ENCODE results near the gene CLK4.
"Not testable (repeated sequence)": the region's sequence is repeated elsewhere in the genome, so short reads cannot be mapped to it uniquely, and the experiment has no call there.

Gene CLK4

DNA sequence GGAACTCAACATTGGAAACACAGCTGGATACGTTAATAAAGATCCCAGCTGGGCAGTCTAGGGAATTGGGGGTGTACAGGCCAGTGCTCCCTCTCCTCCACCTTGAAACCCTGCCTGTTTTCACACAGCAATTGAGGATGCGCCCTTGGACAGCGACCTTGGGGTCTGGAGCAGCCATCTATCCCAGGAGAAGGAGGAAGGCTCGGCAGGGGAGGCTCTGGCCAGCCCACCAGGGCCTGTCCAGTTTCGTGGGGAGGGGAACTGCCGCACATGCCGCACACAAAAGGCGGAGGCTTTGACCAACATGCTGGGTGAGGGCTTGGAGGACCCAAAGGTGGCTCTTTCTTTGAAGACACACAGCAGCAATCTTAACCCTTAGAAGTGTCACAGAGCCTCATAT, 38.1 kb downstream of the CLK4 start:
- in situ Hi-C loops (cut with MboI; ENCODE audit: low sequenced_read_pairs): no loop called here

- in situ Hi-C loops (cut with MboI; ENCODE audit: low sequenced_read_pairs): no loop called here
These were observed 38.9 kb downstream of the CLK4 start for GRCh38 chr5:178587763-178588611.

DNA sequence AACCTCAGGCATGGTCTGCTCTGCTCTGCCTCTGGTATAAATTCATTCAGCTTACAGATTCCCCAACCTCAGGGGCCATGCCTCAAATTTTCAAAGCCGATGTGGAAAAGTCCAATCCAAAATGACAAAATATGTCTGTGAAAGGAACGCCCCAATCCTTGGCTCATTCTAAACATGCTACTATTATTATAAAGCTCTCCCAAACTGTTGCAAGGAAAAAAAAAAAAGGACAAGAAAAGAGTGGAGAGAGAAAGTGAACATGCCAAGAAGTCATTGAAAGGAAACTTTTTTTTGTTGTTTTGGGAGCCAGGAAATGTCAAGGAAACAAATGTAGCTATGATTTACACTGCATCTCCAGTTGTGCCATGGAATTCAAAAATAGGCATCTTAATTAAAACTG, 40.5 kb downstream of the CLK4 start:
- in situ Hi-C loops (cut with MboI; ENCODE audit: low sequenced_read_pairs): no loop called here

DNA sequence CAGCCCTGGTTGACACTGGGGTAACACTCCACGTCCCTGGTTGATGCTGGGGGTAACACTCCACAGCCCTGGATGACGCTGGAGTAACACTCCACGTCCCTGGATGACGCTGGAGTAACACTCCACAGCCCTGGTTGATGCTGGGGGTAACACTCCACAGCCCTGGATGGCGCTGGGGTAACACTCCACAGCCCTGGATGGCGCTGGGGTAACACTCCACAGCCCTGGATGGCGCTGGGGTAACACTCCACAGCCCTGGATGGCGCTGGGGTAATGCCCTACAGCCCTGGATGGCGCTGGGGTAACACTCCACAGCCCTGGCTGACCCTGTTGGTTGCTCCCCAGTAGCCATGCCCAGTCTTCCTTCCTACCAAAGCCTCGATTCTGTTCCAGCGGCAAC, 41.4 kb downstream of the CLK4 start:
- in situ Hi-C loops (cut with MboI; ENCODE audit: low sequenced_read_pairs): not testable (repeated sequence)

DNA sequence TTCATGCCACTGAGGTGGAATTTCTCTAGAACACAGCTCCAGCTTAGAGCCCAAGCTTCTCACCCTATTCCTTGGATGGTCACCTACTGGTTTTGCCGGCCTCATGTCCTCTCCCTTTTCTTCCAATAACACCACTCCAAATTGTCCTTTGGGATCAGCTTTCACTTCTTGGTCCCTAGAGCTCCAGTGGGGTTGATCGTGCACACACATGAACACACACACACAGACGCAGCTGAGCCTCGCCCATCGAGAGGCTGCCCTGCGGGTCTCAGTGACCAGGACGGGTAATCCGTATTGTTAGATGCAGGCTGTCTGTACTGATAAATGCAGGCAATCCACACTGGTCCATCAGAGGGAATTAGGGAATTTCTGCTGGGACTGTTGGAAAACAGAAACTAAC, 43.6 kb downstream of the CLK4 start:
- in situ Hi-C loops (cut with MboI; ENCODE audit: low sequenced_read_pairs): no loop called here

DNA sequence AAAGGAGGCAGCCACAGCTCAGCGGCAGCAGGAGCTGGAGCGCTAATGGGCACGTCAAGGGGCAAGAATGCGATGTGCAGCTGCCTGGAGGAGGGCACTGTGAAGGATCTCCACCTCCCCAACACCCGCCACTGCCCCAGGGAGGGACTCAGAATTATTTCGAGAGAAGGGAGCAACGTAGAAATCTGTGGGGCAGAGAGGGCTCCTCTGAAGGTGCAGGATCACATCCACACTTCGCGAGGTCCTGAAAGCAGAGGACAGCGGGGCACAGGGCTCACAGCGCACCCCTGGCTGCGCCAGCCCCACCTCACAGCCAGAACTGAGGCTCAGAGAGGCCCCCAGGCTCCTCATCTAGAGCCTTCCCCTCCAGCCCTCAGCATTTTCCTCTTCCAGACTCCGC, 44.6 kb downstream of the CLK4 start:
- in situ Hi-C loops (cut with MboI; ENCODE audit: low sequenced_read_pairs): no loop called here

DNA sequence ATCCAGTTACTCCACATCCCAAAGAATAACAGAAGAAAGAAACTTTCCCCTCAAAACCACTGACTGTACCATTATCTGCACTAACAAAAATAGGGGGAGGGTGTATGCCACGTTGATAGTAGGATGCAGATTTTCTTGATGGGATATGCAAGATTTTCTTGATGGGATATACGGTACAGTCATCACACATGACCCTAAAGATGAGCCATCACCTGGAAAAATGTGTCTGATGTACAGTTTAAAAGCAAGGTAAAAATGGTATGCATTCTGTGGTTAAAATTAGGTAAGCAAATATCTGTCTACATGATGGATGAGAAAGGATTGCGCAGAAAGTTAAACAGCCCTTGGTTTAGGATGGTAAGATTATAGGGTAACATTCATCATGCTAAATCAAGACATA, 45.2 kb downstream of the CLK4 start:
- in situ Hi-C loops (cut with MboI; ENCODE audit: low sequenced_read_pairs): no loop called here

DNA sequence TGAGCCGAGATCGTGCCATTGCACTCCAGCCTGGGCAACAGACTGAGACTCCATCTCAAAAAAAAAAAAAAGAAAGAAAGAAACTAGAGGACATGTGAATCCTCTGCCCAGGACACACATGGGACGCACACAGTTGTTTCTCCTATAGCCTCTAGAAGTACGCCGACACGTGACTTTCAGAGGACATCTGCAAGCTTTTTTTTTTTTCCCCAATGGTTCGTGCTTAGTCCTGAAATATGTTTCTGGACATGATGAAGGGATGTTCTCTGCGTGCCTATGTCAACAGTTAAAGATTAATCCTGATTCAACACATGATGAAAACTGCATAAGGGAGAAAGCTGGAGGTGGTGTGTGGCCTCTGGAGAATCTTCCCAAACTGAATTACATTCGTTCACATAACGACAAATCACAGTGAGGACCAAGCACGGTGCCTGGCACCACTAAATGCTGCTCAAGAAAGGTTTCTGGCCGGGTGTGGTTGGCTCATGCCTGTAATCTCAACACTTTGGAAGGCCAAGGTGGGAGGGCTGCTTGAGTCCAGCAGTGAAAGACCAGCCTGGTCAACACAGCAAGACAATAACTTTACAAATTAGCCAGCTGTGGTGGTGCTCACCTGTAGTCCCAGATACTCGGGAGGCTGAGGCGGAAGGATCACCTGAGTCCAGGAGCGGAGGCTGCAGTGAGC, 46.4 kb downstream of the CLK4 start:
- in situ Hi-C loops (cut with MboI; ENCODE audit: low sequenced_read_pairs): no loop called here

DNA sequence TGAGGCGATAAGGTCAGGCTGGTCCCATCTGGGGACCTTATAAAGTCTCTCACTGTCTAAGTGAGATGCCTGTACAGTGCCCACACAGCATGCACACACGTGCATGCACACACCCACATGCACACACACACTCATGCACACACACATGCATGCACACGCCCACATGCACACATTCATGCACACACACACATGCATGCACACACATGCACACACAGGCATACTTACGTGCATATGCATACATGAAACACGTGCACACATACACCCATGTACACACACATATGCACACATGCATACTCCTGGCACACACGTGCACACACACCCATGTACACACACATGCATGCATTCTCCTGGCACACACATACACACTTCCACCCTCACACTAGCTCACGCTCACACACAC, 48.9 kb downstream of the CLK4 start:
- in situ Hi-C loops (cut with MboI; ENCODE audit: low sequenced_read_pairs): no loop called here

DNA sequence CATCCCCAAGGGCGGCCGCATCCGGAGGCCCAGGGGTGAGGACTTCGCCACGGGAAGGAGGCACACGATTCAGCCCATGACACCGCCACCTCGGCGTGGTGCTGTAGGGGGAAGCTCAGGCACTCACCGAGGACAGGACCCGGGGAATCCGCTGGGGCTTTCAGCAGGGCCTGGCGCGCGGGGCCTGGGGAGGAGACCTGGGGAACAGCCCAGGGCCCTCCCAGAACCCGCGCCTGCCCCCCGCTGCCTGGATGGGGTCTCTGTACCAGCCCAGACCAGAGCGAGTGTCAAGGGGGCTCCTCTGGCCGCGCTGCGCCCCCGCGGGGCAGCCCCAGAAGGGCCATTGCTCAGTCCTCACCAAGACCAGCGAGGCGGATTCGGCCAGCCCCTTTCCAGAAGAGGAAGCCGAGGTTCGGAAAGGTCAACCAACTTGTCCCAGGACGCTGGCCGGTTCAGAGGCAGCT, 49.4 kb downstream of the CLK4 start:
- in situ Hi-C loops (cut with MboI; ENCODE audit: low sequenced_read_pairs): no loop called here

GRCh38 chr5:178576591-178577351, 50.1 kb downstream of the CLK4 start:
- in situ Hi-C loops (cut with MboI; ENCODE audit: low sequenced_read_pairs): no loop called here

DNA sequence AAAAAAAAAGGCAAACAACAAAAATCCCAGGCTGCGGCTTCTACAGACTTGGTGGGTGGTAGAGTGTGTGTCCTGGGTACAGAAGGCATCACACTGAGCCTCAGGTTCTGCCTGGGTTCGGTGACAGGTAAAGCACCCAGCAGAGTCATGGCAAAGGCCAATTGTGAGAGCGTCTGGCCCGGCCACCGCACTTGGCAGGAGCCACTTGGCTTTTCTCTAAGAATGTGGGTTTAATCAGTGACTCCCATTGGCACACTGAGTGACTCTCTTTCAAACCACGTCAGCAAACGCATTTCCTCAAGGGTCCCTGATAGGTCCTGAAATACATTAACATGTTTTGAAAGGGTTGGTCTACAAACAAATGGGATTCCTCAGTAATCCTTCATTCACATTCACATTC, 53.6 kb downstream of the CLK4 start:
- in situ Hi-C loops (cut with MboI; ENCODE audit: low sequenced_read_pairs): no loop called here

DNA sequence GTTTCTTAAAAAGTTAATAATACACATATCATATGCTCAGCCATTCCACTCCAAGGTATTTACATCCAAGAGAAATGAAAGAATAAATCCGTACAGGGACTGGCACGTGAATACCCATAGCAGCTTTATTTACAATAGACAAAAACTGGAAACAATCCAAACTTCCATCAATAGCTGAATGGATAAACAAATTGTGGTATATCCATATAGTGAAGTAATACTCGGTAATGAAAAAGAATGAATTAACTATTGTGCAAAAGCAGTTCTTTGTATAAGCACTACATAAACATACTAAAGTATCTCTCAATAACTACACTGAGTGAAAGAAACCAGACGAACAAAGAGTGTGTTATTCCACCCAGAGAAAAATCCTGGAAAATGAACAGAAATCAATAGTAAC, 54.2 kb downstream of the CLK4 start:
- in situ Hi-C loops (cut with MboI; ENCODE audit: low sequenced_read_pairs): no loop called here

- in situ Hi-C loops (cut with MboI; ENCODE audit: low sequenced_read_pairs): no loop called here
These were observed 57.4 kb downstream of the CLK4 start for GRCh38 chr5:178569485-178569884.

- in situ Hi-C loops (cut with MboI; ENCODE audit: low sequenced_read_pairs): no loop called here
These were observed 61.9 kb downstream of the CLK4 start for GRCh38 chr5:178564811-178565550.

DNA sequence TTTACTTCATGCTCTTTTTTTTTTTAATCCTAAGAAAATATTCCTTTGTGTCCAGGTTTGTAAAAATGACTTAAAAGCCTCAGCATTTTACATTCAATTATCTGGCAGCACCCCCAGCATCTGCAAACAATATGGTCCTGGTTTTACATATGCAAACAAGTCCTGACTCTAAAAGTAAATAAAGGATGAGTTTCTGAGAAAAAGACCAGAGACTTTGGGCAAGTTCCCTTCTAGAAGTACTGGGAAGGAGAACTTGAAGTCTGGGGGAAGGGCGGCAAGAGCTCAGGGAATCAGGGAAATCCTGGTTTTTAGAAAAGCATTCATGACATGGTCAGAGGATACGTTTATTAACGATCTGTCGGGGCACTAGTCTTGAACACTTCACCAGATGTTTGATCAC, 62.5 kb downstream of the CLK4 start:
- in situ Hi-C loops (cut with MboI; ENCODE audit: low sequenced_read_pairs): no loop called here

- in situ Hi-C loops (cut with MboI; ENCODE audit: low sequenced_read_pairs): no loop called here
These were observed 63.2 kb downstream of the CLK4 start for GRCh38 chr5:178563621-178564020.

GRCh38 chr5:178561746-178562264, 65.0 kb downstream of the CLK4 start:
- in situ Hi-C loops (cut with MboI; ENCODE audit: low sequenced_read_pairs): no loop called here

- in situ Hi-C loops (cut with MboI; ENCODE audit: low sequenced_read_pairs): no loop called here
These were observed 65.9 kb downstream of the CLK4 start for GRCh38 chr5:178560911-178561310.

DNA sequence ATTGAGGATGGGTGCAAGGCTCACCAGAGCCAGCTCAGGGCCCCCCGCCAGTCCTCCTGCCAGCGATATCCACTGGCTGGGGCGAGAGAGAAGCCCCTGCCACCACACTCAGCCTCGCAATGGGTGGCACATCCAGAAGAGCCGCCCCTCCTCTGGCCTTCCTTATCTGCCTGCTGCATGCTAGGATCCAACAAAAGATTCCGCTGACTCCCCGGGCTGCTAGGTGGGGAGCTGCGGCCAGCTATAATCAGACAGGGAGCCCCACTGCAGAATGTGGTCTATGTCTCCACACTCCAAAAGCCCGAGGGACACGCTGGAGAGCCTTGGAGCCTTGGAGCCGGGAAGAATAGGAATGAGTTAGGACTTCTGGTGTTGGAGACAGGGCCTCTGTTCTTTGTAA, 69.4 kb downstream of the CLK4 start:
- in situ Hi-C loops (cut with MboI; ENCODE audit: low sequenced_read_pairs): no loop called here

DNA sequence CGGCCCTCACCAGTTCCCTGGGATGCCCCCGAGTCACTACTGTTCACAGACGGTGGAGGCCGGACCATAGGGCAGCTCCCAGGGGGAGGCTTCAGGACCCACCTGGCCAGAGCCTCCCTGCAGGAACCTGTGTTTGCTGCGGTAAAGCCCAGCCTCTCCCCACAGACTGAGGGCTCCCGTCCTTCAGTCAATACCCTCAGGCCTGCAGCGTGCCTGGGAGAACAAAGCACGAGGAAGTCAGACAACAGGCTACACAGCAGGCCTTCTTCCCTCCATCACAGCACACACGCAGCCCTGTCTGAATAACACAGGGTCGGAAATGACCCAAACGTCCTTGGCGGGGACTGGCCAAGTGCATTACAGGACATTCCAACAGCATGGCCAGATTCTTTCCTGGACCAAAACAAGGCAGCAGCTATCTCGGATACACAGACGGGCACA, 71.1 kb downstream of the CLK4 start:
- in situ Hi-C loops (cut with MboI; ENCODE audit: low sequenced_read_pairs): no loop called here
